Measurements from ENCODE around the gene SCAI. TPM values are rescaled to one million over a fixed set of nuclear protein-coding genes. Genes with fewer than 3 reads are reported as not detected.
"Not testable (repeated sequence)": the region's sequence is repeated elsewhere in the genome, so short reads cannot be mapped to it uniquely, and the experiment has no call there.

Gene SCAI
- total and polyA plus RNA-seq, 2 donors (not counting 1 experiment from before 2014, with no cell fraction given), result 5.4 to 9.7 TPM

GRCh38 chr9:124964604-124965003 lies 178.7 kb downstream of the SCAI start:
- Histone ChIP-seq H3K4me3 (replicated peaks in 1 of 4; ENCODE audit: control extremely low read depth in 1 of 4, insufficient read depth in 1 of 4, low read depth in 3 of 4, low read length in 4 of 4) (no peak overlapping the region), H4K20me1 (ENCODE audit: control insufficient read depth, extremely low read depth, insufficient read depth, low read length) (no peaks in the 10 kb centered on the region), H2AFZ (ENCODE audit: low read length) (no peak overlapping the region), H3K4me2 (ENCODE audit: extremely low read depth, insufficient read depth, low read length) (no peak overlapping the region), H3K79me2 (ENCODE audit: control insufficient read depth, insufficient read depth, low read length) (no peaks in the 10 kb centered on the region), H3K27ac (ENCODE audit: insufficient read depth, low read length) (no peak overlapping the region), H3K9ac (ENCODE audit: insufficient read depth, low read length) (no peak overlapping the region), H3K36me3 (ENCODE audit: control insufficient read depth, insufficient read depth, low read length) (no peaks in the 10 kb centered on the region), H3K9me3 (ENCODE audit: control insufficient read depth, insufficient read depth, low read depth, low read length) (no peaks in the 10 kb centered on the region), H3K27me3 (ENCODE audit: control insufficient read depth, insufficient read depth, low read length) (no peaks in the 10 kb centered on the region), H3K4me1 (ENCODE audit: control insufficient read depth, extremely low read depth, insufficient read depth, low read length) (no peaks in the 10 kb centered on the region)
- no peak for DNase-seq (ENCODE audit: low read depth in 2 of 2)
- TF ChIP-seq EZH2 (IDR thresholded peaks at IDR 0.05; ENCODE audit: low read length, missing control alignments) (no peak), CTCF (conservative IDR thresholded peaks at IDR 0.05 in 1 of 2, IDR thresholded peaks at IDR 0.05 in 1 of 2; ENCODE audit: low read depth in 1 of 2, low read length in 2 of 2) (no peak)

- no peak for DNase-seq (ENCODE audit: low read depth in 2 of 2)
- Histone ChIP-seq H4K20me1 (ENCODE audit: control insufficient read depth, extremely low read depth, insufficient read depth, low read length) (no peaks in the 10 kb centered on the region), H3K4me3 (replicated peaks in 1 of 4; ENCODE audit: control extremely low read depth in 1 of 4, insufficient read depth in 1 of 4, low read depth in 3 of 4, low read length in 4 of 4) (no peak overlapping the region), H3K4me2 (ENCODE audit: extremely low read depth, insufficient read depth, low read length) (no peak overlapping the region), H3K9me3 (ENCODE audit: control insufficient read depth, insufficient read depth, low read depth, low read length) (no peaks in the 10 kb centered on the region), H3K27me3 (ENCODE audit: control insufficient read depth, insufficient read depth, low read length) (no peaks in the 10 kb centered on the region), H3K27ac (ENCODE audit: insufficient read depth, low read length) (no peak overlapping the region), H3K9ac (ENCODE audit: insufficient read depth, low read length) (no peak overlapping the region), H3K79me2 (ENCODE audit: control insufficient read depth, insufficient read depth, low read length) (no peaks in the 10 kb centered on the region), H2AFZ (ENCODE audit: low read length) (no peak overlapping the region), H3K36me3 (ENCODE audit: control insufficient read depth, insufficient read depth, low read length) (no peaks in the 10 kb centered on the region), H3K4me1 (ENCODE audit: control insufficient read depth, extremely low read depth, insufficient read depth, low read length) (no peaks in the 10 kb centered on the region)
- no peak for TF ChIP-seq EZH2 (IDR thresholded peaks at IDR 0.05; ENCODE audit: low read length, missing control alignments)
- TF ChIP-seq CTCF (conservative IDR thresholded peaks at IDR 0.05 in 1 of 2, IDR thresholded peaks at IDR 0.05 in 1 of 2; ENCODE audit: low read depth in 1 of 2, low read length in 2 of 2), result no peak
Measured at GRCh38 chr9:124964056-124964455, 179.3 kb downstream of the SCAI start.

- Histone ChIP-seq H3K27ac (ENCODE audit: insufficient read depth, low read length) (no peak overlapping the region), H3K4me3 (replicated peaks in 1 of 4; ENCODE audit: control extremely low read depth in 1 of 4, insufficient read depth in 1 of 4, low read depth in 3 of 4, low read length in 4 of 4) (no peak overlapping the region), H3K9ac (ENCODE audit: insufficient read depth, low read length) (no peak overlapping the region), H3K4me1 (ENCODE audit: control insufficient read depth, extremely low read depth, insufficient read depth, low read length) (no peaks in the 10 kb centered on the region), H3K36me3 (ENCODE audit: control insufficient read depth, insufficient read depth, low read length) (no peaks in the 10 kb centered on the region), H3K9me3 (ENCODE audit: control insufficient read depth, insufficient read depth, low read depth, low read length) (no peaks in the 10 kb centered on the region), H3K27me3 (ENCODE audit: control insufficient read depth, insufficient read depth, low read length) (no peaks in the 10 kb centered on the region), H3K4me2 (ENCODE audit: extremely low read depth, insufficient read depth, low read length) (no peak overlapping the region), H4K20me1 (ENCODE audit: control insufficient read depth, extremely low read depth, insufficient read depth, low read length) (no peaks in the 10 kb centered on the region), H2AFZ (ENCODE audit: low read length) (no peak overlapping the region), H3K79me2 (ENCODE audit: control insufficient read depth, insufficient read depth, low read length) (no peaks in the 10 kb centered on the region)
- no peak for TF ChIP-seq CTCF (conservative IDR thresholded peaks at IDR 0.05 in 1 of 2, IDR thresholded peaks at IDR 0.05 in 1 of 2; ENCODE audit: low read depth in 1 of 2, low read length in 2 of 2)
- no peak for TF ChIP-seq EZH2 (IDR thresholded peaks at IDR 0.05; ENCODE audit: low read length, missing control alignments)
- DNase-seq (ENCODE audit: low read depth in 2 of 2), result peak in 1 of 2 donors; percentile 65
Measured at GRCh38 chr9:124960409-124960752, 182.9 kb downstream of the SCAI start.

GRCh38 chr9:124959671-124960408 lies 183.5 kb downstream of the SCAI start:
- not testable (repeated sequence) for H3K27me3 ChIP-seq (ENCODE audit: control insufficient read depth, insufficient read depth, low read length); H4K20me1 ChIP-seq (ENCODE audit: control insufficient read depth, extremely low read depth, insufficient read depth, low read length); H3K27ac ChIP-seq (ENCODE audit: insufficient read depth, low read length); H3K4me2 ChIP-seq (ENCODE audit: extremely low read depth, insufficient read depth, low read length); H2AFZ ChIP-seq (ENCODE audit: low read length); H3K4me3 ChIP-seq (replicated peaks in 1 of 4; ENCODE audit: control extremely low read depth in 1 of 4, insufficient read depth in 1 of 4, low read depth in 3 of 4, low read length in 4 of 4); H3K79me2 ChIP-seq (ENCODE audit: control insufficient read depth, insufficient read depth, low read length); H3K4me1 ChIP-seq (ENCODE audit: control insufficient read depth, extremely low read depth, insufficient read depth, low read length); H3K36me3 ChIP-seq (ENCODE audit: control insufficient read depth, insufficient read depth, low read length); H3K9ac ChIP-seq (ENCODE audit: insufficient read depth, low read length); H3K9me3 ChIP-seq (ENCODE audit: control insufficient read depth, insufficient read depth, low read depth, low read length)
- peak in 1 of 2 donors; percentile 48 for DNase-seq (ENCODE audit: low read depth in 2 of 2)
